GM12891 (cell line): ENCODE measurements around the gene CYBA.

Source experiments
- PAX5 ChIP-seq: IDR thresholded peaks from 2 replicates; pipeline ENCODE4 v1.6.1; 2011; ENCODE audit warnings: low read length, moderate library complexity, mild to moderate bottlenecking; ENCODE audit not compliant: insufficient read depth, severe bottlenecking
- POLR2A ChIP-seq: IDR thresholded peaks from 2 replicates; pipeline ENCODE4 v1.6.1; 2011; ENCODE audit warnings: low read depth, low read length, control low read depth
- POLR2AphosphoS5 ChIP-seq: IDR thresholded peaks from 2 replicates; pipeline ENCODE4 v1.6.1; 2011; ENCODE audit warnings: low read depth, low read length, control low read depth
- SPI1 ChIP-seq: IDR thresholded peaks from 2 replicates; pipeline ENCODE4 v1.6.1; 2011; ENCODE audit warnings: low read depth, low read length, control low read depth
- TAF1 ChIP-seq: IDR thresholded peaks from 2 replicates; pipeline ENCODE4 v1.6.1; 2011; ENCODE audit warnings: low read depth, low read length, control low read depth

DNA sequence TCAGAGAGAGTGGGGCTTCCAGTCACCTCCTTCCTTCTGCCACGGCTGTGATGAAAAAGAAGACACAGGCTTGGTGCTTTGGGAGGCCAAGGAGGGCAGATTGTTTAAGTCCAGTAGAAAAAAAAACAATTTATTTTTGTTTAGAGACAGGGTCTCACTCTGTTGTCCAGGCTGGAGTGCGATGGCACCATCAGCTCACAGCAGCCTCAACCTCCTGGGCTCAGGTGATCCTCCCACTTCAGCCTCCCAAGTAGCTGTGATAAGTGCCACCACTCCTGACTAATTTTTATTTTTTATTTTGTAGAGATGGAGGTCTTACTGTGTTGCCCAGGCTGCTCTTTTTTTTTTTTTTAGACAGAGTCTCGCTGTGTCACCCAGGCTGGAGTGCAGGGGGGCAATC is 14.7 kb upstream of the CYBA start:
- TF ChIP-seq POLR2AphosphoS5 (no peak), POLR2A (no peak), TAF1 (no peak), SPI1 (no peak), PAX5 (no peak)
